Measurements from ENCODE around the gene PRKAR1B. TPM values are rescaled to one million over a fixed set of nuclear protein-coding genes. Genes with fewer than 3 reads are reported as not detected.

PRKAR1B gene
- total RNA-seq, 1 experiment from 2014 or later: 43.3 TPM

DNA sequence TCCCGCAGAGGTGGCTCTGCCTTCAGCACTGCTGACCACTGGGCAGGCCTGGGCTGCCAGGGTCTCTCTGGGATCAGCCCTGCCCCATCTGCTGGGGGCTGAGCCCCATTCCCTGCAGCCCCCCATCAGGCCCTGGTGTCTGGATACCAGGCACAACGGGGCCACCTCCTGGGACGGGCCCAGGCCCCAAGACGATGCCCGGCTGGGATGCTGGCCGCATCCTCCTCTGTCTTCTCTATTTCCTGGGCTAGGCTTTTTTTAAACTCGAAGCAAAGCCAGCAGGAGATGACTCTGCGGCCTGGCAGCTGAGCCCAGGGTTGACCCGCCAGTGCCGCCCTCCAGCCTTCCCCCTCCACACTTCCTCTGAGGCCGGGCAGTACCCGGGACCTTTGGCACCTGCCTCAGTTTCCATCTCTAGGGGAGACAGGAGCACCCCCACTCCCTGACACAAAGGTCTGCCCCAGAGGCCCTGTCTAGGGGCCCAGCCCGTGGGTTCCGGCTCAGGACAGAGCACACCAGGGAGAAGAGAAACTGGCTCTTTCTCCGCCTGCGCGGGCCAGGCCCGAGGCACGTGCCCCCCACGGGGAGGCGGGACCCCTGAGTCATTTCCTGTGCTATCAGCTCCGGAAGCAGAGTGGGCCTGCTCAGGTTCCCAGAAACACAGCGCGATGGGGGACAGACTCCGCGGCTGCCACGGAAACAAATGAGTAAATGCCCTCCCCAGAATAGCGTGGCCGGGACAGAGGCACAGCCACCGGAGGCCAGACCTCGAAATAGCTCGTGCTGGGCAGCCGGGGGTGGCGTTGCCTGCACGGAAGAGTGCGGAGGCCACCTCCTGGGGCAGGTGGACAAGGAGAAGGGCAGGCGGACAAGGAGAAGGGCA, 122.8 kb downstream of the PRKAR1B start:
- Histone ChIP-seq H3K27ac (ENCODE audit: insufficient read length, low read depth, low read length) (no peak overlapping the region), H4K20me1 (ENCODE audit: control insufficient read depth, insufficient read depth, insufficient read length) (peaks cover 9% of the 10 kb centered on the region), H3K18ac (ENCODE audit: insufficient read length, low read depth, low read length) (no peak overlapping the region), H2BK15ac (ENCODE audit: low read depth, low read length) (no peak overlapping the region), H2AK5ac (ENCODE audit: insufficient read length, low read length) (no peak overlapping the region), H3K9me3 (ENCODE audit: control insufficient read depth, low read depth, low read length) (no peaks in the 10 kb centered on the region), H3K79me2 (ENCODE audit: insufficient read depth, low read length) (no peaks in the 10 kb centered on the region), H3T11ph (ENCODE audit: low read length) (no peak overlapping the region), H2AFZ (ENCODE audit: low read length) (no peak overlapping the region), H3K56ac (ENCODE audit: insufficient read length, low read depth, low read length) (no peak overlapping the region), H2BK20ac (ENCODE audit: low read depth, low read length, poor library complexity, severe bottlenecking) (no peak overlapping the region), H2BK12ac (ENCODE audit: insufficient read length, low read depth, low read length) (no peak overlapping the region), H3K4me2 (ENCODE audit: insufficient read depth, insufficient read length, low read length) (no peak overlapping the region), H3K9ac (ENCODE audit: extremely low read depth, insufficient read length, low read length) (no peak overlapping the region), H3K79me1 (ENCODE audit: insufficient read depth, low read depth, low read length, poor library complexity, severe bottlenecking) (no peaks in the 10 kb centered on the region), H3K27me3 (ENCODE audit: insufficient read depth, low read length) (no peaks in the 10 kb centered on the region), H3K23ac (ENCODE audit: insufficient read length, low read depth, low read length) (no peak overlapping the region), H3K4ac (ENCODE audit: low read depth, low read length) (no peak overlapping the region), H4K8ac (replicated peaks; ENCODE audit: insufficient read length, low read depth, low read length) (no peak overlapping the region), H2BK120ac (ENCODE audit: low read depth, low read length, poor library complexity, severe bottlenecking) (no peak overlapping the region), H3K14ac (ENCODE audit: insufficient read depth, low read length) (no peak overlapping the region; the same call in 1 of the 2 replicates), H4K5ac (ENCODE audit: insufficient read length, low read depth, low read length) (no peak overlapping the region), H2BK5ac (ENCODE audit: insufficient read length, low read length) (no peak overlapping the region), H3K23me2 (ENCODE audit: insufficient read length, low read depth, low read length, poor library complexity, severe bottlenecking) (peaks cover 2% of the 10 kb centered on the region), H4K91ac (ENCODE audit: insufficient read length, low read depth, low read length) (peak overlapping the region; percentile 26), H3K4me1 (ENCODE audit: insufficient read depth, low read length) (no peaks in the 10 kb centered on the region)
- no peak for DNase-seq
- Mint-ChIP-seq H3K36me3 (ENCODE audit: insufficient read depth in 1 of 3, low read depth in 3 of 3) (peaks cover 0 to 8% (median 4%) of the 10 kb centered on the region in 3 experiments; a peak in 5 of 7 replicates), H3K9me3 (no peaks in the 10 kb centered on the region), H3K27me3 (ENCODE audit: low read depth) (no peaks in the 10 kb centered on the region), H3K4me1 (peaks cover 13 to 14% of the 10 kb centered on the region in 2 experiments), H3K4me3 (no peak overlapping the region), H3K27ac (peak overlapping the region in 2 of 3 experiments; percentile 70 to 89; a peak in 3 of 7 replicates)
- TF ChIP-seq, protein P1, sequence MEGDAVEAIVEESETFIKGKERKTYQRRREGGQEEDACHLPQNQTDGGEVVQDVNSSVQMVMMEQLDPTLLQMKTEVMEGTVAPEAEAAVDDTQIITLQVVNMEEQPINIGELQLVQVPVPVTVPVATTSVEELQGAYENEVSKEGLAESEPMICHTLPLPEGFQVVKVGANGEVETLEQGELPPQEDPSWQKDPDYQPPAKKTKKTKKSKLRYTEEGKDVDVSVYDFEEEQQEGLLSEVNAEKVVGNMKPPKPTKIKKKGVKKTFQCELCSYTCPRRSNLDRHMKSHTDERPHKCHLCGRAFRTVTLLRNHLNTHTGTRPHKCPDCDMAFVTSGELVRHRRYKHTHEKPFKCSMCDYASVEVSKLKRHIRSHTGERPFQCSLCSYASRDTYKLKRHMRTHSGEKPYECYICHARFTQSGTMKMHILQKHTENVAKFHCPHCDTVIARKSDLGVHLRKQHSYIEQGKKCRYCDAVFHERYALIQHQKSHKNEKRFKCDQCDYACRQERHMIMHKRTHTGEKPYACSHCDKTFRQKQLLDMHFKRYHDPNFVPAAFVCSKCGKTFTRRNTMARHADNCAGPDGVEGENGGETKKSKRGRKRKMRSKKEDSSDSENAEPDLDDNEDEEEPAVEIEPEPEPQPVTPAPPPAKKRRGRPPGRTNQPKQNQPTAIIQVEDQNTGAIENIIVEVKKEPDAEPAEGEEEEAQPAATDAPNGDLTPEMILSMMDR (conservative IDR thresholded peaks at IDR 0.05): no peak
- no CpG with 5 or more reads among the region's 37 CpGs for WGBS (ENCODE audit: extremely low coverage, insufficient read length, low lambda C conversion rate)
